BE2C (cell line): ENCODE data around the gene IRAK1.

ENCODE experiments used
- DNase-seq: peaks from one replicate; pipeline ENCODE4 v3.0.0-alpha.2; 2020
- H3K27me3 ChIP-seq: fragments of 250-450 bp; sonication (Bioruptor Pico); 2 replicates; pipeline ENCODE4 v1.5.1; 2020; ENCODE audit warnings: mild to moderate bottlenecking
- H3K36me3 ChIP-seq: fragments of 250-450 bp; sonication (Bioruptor Pico); 2 replicates; pipeline ENCODE4 v1.5.1; 2020; ENCODE audit warnings: mild to moderate bottlenecking
- H3K4me1 ChIP-seq: fragments of 250-450 bp; sonication (Bioruptor Pico); 2 replicates; pipeline ENCODE4 v1.5.1; 2020
- H3K4me3 ChIP-seq: 2 replicates; pipeline ENCODE4 v1.5.1; 2011; ENCODE audit warnings: low read depth, low read length
- H3K9me3 ChIP-seq: fragments of 250-450 bp; sonication (Bioruptor Pico); 2 replicates; pipeline ENCODE4 v1.5.1; 2020
- CTCF ChIP-seq: IDR thresholded peaks from 2 replicates; pipeline ENCODE4 v1.5.1; 2012; ENCODE audit warnings: mild to moderate bottlenecking, low read depth, low read length

The IRAK1 gene

GRCh38 chrX:154026136-154027021 lies 6.7 kb upstream of the IRAK1 start:
- H3K36me3 ChIP-seq = peaks cover 5% of the 10 kb centered on the region; the same call in 1 of the 2 replicates
- no peak for TF ChIP-seq CTCF
- H3K27me3 ChIP-seq = no peaks in the 10 kb centered on the region
- H3K9me3 ChIP-seq = no peaks in the 10 kb centered on the region
- H3K4me1 ChIP-seq = no peaks in the 10 kb centered on the region
- DNase-seq = no peak
- H3K4me3 ChIP-seq = no peak overlapping the region

- Histone ChIP-seq H3K36me3 (no peaks in the 10 kb centered on the region), H3K4me3 (no peak overlapping the region), H3K27me3 (no peaks in the 10 kb centered on the region), H3K9me3 (no peaks in the 10 kb centered on the region), H3K4me1 (peaks cover 10% of the 10 kb centered on the region; the same call in 1 of the 2 replicates)
- TF ChIP-seq CTCF = no peak
- no peak for DNase-seq
Observed at GRCh38 chrX:154025230-154025629, 5.5 kb upstream of the IRAK1 start.

- DNase-seq = no peak
- Histone ChIP-seq H3K27me3 (no peaks in the 10 kb centered on the region), H3K4me3 (no peak overlapping the region), H3K9me3 (no peaks in the 10 kb centered on the region), H3K4me1 (peaks cover 10% of the 10 kb centered on the region; the same call in 1 of the 2 replicates), H3K36me3 (no peaks in the 10 kb centered on the region)
- TF ChIP-seq CTCF = no peak
Observed at GRCh38 chrX:154024271-154024670, 4.6 kb upstream of the IRAK1 start.

- H3K36me3 ChIP-seq = peaks cover 3% of the 10 kb centered on the region
- no peak for DNase-seq
- peaks cover 10% of the 10 kb centered on the region; the same call in 1 of the 2 replicates for H3K4me1 ChIP-seq
- no peaks in the 10 kb centered on the region for H3K9me3 ChIP-seq
- no peak for TF ChIP-seq CTCF
- no peak overlapping the region for H3K4me3 ChIP-seq
- no peaks in the 10 kb centered on the region for H3K27me3 ChIP-seq
Observed at GRCh38 chrX:154023276-154024000, 3.7 kb upstream of the IRAK1 start.

- no peak for DNase-seq
- Histone ChIP-seq H3K4me1 (peaks cover 10% of the 10 kb centered on the region; the same call in 1 of the 2 replicates), H3K36me3 (peaks cover 13% of the 10 kb centered on the region), H3K4me3 (no peak overlapping the region), H3K27me3 (no peaks in the 10 kb centered on the region), H3K9me3 (no peaks in the 10 kb centered on the region)
- TF ChIP-seq CTCF = no peak
Observed at GRCh38 chrX:154022108-154022507, 2.4 kb upstream of the IRAK1 start.
